ENCODE data around the gene KLF15. TPM values are rescaled to one million over a fixed set of nuclear protein-coding genes. Genes with fewer than 3 reads are reported as not detected.

The KLF15 gene
- total and polyA plus RNA-seq, 4 experiments from 2014 or later = 0.67 to 0.72 TPM; not detected in 2

DNA sequence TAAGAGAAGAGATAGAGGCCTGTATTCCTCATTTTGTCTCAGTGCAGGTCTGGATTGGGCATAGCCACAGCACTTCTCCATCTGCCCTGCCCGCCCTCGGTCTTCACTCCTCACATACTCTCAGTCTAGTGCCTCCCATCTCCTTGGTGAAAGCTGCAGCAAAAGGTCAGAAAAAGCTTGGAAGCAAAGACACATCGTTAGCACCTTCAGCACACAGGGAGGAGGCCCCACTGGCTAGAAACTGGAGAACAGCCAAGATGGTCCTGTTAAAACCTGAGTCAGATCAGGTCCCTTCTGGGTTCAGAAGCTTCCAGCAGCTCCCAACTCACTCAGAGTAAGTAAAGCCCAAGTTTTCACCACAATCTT lies 1.6 kb upstream of the KLF15 start:
- Mint-ChIP-seq H3K27me3 (peaks cover 36 to 44% of the 10 kb centered on the region in 2 donors), H3K27ac (no peak overlapping the region), H3K4me1 (peaks cover 9 to 25% (median 12%) of the 10 kb centered on the region in 4 donors), H3K4me3 (peak overlapping the region in 4 of 8 donors; percentile 3 to 92 (median 62)), H3K9me3 (no peaks in the 10 kb centered on the region), H3K36me3 (no peaks in the 10 kb centered on the region)
- CTCF ChIA-PET (ENCODE audit: partially characterized antibody) = no interaction called here
- Histone ChIP-seq H3K4me3 (ENCODE audit: low read length in 2 of 2) (no peak overlapping the region), H3K4me1 (ENCODE audit: insufficient read depth, low read length) (peaks cover 9% of the 10 kb centered on the region), H3K27ac (ENCODE audit: low read depth, low read length) (no peak overlapping the region), H3K27me3 (ENCODE audit: insufficient read depth, low read length) (peaks cover 40% of the 10 kb centered on the region), H3K36me3 (ENCODE audit: insufficient read depth, low read length) (no peaks in the 10 kb centered on the region), H3K9me3 (ENCODE audit: control insufficient read depth in 1 of 2, low read length in 2 of 2) (no peaks in the 10 kb centered on the region)
- POLR2A ChIA-PET (ENCODE audit: partially characterized antibody) = no interaction called here
- no peak for DNase-seq
- intact Hi-C loops (cut with micrococcal nuclease) = loop anchor here (5.0 kb wide), 2 partner anchors 276 to 344 kb away; partner anchors contain the start of genes CHCHD6 and SLC41A3

DNA sequence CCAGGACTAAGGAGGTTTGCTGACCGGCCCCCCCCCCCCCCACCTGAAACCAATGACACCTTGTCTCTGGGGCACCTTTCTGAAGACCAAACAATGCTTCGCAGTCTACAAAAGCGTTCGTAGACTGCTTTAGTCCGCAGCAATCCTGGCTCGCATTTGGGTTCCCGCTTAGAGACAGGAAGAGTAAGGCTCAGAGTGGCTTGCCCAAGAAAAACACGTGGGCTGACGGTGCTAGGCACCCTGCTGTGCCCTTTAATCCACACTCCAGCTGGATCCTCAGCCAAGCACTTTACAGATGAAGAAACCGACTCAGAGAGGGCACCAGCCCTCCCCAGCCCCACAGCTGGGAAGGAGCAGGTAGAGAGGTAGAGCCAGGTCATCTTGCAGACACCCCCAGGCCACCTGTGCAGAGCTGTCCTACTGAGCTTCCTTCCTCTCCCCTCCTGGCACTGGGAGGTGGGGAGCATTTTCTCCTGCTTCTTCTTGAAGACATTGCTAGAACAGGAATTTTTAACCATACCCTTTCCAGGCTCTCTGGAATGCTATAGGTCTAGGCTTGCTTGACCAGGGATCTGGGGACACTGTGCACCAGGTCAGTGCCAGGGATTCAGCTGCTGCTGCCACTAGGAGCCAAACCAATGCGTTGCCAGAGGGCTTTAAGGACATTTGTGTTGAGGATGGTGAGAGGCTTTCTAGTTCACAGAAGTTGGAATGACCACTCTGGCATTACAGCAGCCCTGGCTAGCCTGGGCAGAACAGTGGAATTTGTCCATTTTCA lies 1.0 kb upstream of the KLF15 start:
- Histone ChIP-seq H3K9me3 (ENCODE audit: control insufficient read depth in 1 of 2, low read length in 2 of 2) (no peaks in the 10 kb centered on the region), H3K4me3 (ENCODE audit: low read length in 2 of 2) (peak overlapping the region in 1 of 2 donors; percentile 49), H3K36me3 (ENCODE audit: insufficient read depth, low read length) (no peaks in the 10 kb centered on the region), H3K4me1 (ENCODE audit: insufficient read depth, low read length) (peaks cover 9% of the 10 kb centered on the region), H3K27me3 (ENCODE audit: insufficient read depth, low read length) (peaks cover 40% of the 10 kb centered on the region), H3K27ac (ENCODE audit: low read depth, low read length) (no peak overlapping the region)
- intact Hi-C loops (cut with micrococcal nuclease) = loop anchor here (5.0 kb wide), 2 partner anchors 276 to 344 kb away; partner anchors contain the start of genes CHCHD6 and SLC41A3
- no peak for DNase-seq
- Mint-ChIP-seq H3K9me3 (no peaks in the 10 kb centered on the region), H3K36me3 (no peaks in the 10 kb centered on the region), H3K4me3 (peak overlapping the region; percentile 85 to 93 (median 90)), H3K27ac (peak overlapping the region in 4 of 7 donors; percentile 48 to 69 (median 60)), H3K27me3 (peaks cover 36 to 44% of the 10 kb centered on the region in 2 donors), H3K4me1 (peaks cover 9 to 25% (median 12%) of the 10 kb centered on the region in 4 donors)
- ChIA-PET POLR2A (ENCODE audit: partially characterized antibody) (no interaction called here), CTCF (ENCODE audit: partially characterized antibody) (interaction anchor here (0.9 kb wide), 1 partner anchor 10 kb away, joined by 3 read pairs; no protein-coding TSS in a partner anchor)

DNA sequence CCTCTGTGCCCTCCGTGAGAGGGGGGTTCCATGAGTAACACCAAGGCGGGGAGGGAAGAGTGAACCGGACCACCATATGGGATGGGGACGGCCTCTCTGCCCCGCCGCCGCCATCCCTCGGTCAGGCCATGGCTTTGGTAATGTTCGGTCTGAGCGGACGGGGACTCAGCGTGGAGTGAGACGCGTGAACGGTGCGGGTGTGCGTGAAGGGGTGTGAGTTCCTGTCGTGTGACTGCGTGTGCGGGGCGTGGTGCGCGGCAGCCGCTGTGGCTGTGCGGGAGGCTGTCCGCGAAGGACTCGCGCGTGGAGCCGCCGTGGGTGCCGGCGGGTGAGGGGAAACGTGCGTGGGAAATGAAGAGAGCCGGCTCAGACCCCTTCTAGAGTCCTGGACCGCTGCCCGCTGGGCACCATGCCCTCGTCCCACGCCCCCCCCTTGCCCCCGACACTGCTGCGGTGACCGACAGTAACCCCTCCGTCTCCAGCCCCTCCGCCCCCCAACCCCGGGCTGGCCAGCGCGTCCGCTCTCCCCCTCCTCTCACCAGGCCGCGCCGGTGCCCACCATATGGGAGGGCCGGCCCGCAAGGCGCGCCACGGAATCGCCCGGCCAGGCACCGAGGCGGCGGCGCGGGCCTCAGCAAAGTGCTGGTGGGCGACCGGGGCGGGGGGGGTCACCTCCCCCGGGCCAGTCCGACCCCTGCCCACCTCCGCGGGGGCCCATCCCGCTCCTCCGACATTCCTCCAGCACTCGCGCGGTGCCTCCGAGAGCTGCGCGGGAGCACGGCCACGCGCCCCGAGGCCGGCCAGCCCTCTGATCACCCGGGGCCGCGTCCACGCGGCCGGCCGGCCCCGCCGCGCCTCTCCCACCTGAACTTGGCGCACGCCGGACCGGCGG lies 589 bp downstream of the KLF15 start:
- peak overlapping the region in 3 of 7 donors; percentile 35 to 67 (median 60) for H3K27ac Mint-ChIP-seq
- no peaks in the 10 kb centered on the region for H3K36me3 Mint-ChIP-seq
- DNase-seq = peak in 4 of 5 donors; percentile 14 to 23 (median 19)
- H3K4me3 Mint-ChIP-seq = peak overlapping the region; percentile 79 to 93 (median 85)
- intact Hi-C loops (cut with micrococcal nuclease) = loop anchor here (2.0 to 5.0 kb wide), 4 partner anchors 120 to 440 kb away; partner anchors contain the start of genes CHCHD6 and SLC41A3
- no peaks in the 10 kb centered on the region for H3K9me3 ChIP-seq (ENCODE audit: control insufficient read depth in 1 of 2, low read length in 2 of 2)
- ChIA-PET POLR2A (ENCODE audit: partially characterized antibody) (no interaction called here), CTCF (ENCODE audit: partially characterized antibody) (no interaction called here)
- H3K4me3 ChIP-seq (ENCODE audit: low read length in 2 of 2) = peak overlapping the region in 1 of 2 donors; percentile 19
- H3K27me3 ChIP-seq (ENCODE audit: insufficient read depth, low read length) = peaks cover 40% of the 10 kb centered on the region
- H3K9me3 Mint-ChIP-seq = no peaks in the 10 kb centered on the region
- H3K36me3 ChIP-seq (ENCODE audit: insufficient read depth, low read length) = no peaks in the 10 kb centered on the region
- peaks cover 9% of the 10 kb centered on the region for H3K4me1 ChIP-seq (ENCODE audit: insufficient read depth, low read length)
- no peak overlapping the region for H3K27ac ChIP-seq (ENCODE audit: low read depth, low read length)
- peaks cover 34 to 39% of the 10 kb centered on the region in 2 donors for H3K27me3 Mint-ChIP-seq
- peaks cover 9 to 25% (median 12%) of the 10 kb centered on the region in 4 donors for H3K4me1 Mint-ChIP-seq

DNA sequence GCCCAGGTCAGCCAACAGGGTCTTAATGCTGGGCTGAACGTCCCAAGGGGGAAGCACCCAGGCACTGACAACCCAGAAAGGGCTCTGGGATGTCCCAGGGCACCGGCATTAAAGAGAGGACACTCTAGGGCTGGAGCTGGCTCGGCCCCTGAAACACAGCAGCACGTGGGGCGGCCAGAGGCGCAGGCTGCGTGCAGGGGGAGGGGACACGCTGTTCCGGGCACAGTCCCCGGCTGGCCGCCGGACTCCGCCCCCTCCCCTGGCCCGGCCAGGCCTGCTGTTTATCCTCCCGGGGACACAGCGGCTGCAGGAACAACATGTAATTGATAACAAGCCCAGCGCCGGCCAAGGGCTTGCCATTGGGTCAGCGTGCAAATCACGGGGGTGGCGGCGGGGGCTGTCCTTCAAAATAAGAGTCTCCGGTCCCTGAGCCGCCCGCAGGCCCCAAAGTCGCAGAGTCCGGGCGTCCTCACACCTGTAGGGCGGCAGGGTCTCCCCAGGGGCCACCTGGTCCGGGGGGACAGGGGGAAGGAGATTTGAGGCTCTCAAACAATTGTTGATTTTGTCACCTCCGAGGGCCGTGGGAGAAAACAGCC lies 1.3 kb downstream of the KLF15 start:
- no peaks in the 10 kb centered on the region for H3K36me3 Mint-ChIP-seq
- Histone ChIP-seq H3K27me3 (ENCODE audit: insufficient read depth, low read length) (peaks cover 40% of the 10 kb centered on the region), H3K4me1 (ENCODE audit: insufficient read depth, low read length) (peaks cover 9% of the 10 kb centered on the region), H3K36me3 (ENCODE audit: insufficient read depth, low read length) (no peaks in the 10 kb centered on the region), H3K4me3 (ENCODE audit: low read length in 2 of 2) (peak overlapping the region in 1 of 2 donors; percentile 19), H3K9me3 (ENCODE audit: control insufficient read depth in 1 of 2, low read length in 2 of 2) (no peaks in the 10 kb centered on the region), H3K27ac (ENCODE audit: low read depth, low read length) (no peak overlapping the region)
- peak overlapping the region in 2 of 7 donors; percentile 67 to 79 for H3K27ac Mint-ChIP-seq
- H3K4me1 Mint-ChIP-seq = peaks cover 9 to 25% (median 12%) of the 10 kb centered on the region in 4 donors
- no peak for DNase-seq
- ChIA-PET CTCF (ENCODE audit: partially characterized antibody) (no interaction called here), POLR2A (ENCODE audit: partially characterized antibody) (no interaction called here)
- intact Hi-C loops (cut with micrococcal nuclease) = loop anchor here (2.0 to 5.0 kb wide), 4 partner anchors 121 to 439 kb away; partner anchors contain the start of genes CHCHD6 and SLC41A3
- H3K9me3 Mint-ChIP-seq = no peaks in the 10 kb centered on the region
- H3K27me3 Mint-ChIP-seq = peaks cover 29 to 34% of the 10 kb centered on the region in 2 donors
- peak overlapping the region; percentile 79 to 93 (median 85) for H3K4me3 Mint-ChIP-seq

DNA sequence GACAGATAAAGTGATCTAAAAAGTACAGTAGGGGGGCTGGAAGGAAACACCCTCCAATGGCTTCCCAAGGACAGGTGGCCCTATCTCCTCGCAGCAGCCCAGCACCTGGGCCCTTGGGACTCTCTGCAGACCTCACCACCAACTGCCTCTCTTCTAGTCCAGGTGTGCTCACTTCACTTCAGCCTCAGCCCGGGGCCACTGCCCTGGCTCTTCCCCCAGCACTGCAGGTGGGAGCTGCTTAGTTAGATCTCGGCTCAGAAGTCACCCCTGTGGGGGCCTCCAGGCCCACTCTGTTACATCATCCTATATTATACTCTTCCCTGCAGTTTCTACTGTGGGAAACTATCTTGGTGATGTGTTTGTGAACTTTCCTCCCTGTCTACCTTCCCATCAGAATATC lies 2.0 kb downstream of the KLF15 start:
- POLR2A ChIA-PET (ENCODE audit: partially characterized antibody) = no interaction called here

DNA sequence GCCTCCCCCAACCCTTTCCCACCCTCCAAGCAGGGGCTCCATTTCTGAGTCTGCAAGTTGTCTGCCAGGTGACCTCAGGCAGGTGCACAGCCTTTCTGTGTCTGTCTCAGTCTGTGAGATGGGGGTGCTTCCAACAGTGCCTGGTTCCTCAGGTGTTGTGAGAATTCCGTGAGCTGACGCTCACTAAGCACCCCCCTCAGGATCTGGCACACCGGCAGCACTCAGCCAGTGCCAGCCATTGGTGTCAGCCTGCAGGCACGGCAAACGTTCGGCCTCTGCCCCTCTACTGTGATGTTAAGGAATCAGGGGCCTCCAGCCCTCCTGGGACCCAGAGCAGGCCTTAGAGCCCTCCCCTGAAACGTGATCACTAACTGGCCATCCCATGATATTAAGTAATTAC lies 2.4 kb downstream of the KLF15 start:
- peaks cover 32% of the 10 kb centered on the region for H3K27me3 ChIP-seq (ENCODE audit: insufficient read depth, low read length)
- intact Hi-C loops (cut with micrococcal nuclease) = loop anchor here (5.0 kb wide), 2 partner anchors 272 to 348 kb away; partner anchors contain the start of genes CHCHD6 and SLC41A3
- ChIA-PET POLR2A (ENCODE audit: partially characterized antibody) (no interaction called here), CTCF (ENCODE audit: partially characterized antibody) (no interaction called here)
- no peak overlapping the region for H3K4me3 ChIP-seq (ENCODE audit: low read length in 2 of 2)
- peaks cover 9 to 25% (median 12%) of the 10 kb centered on the region in 4 donors for H3K4me1 Mint-ChIP-seq
- no peaks in the 10 kb centered on the region for H3K36me3 Mint-ChIP-seq
- H3K27ac ChIP-seq (ENCODE audit: low read depth, low read length) = no peak overlapping the region
- no peak for DNase-seq
- peaks cover 9% of the 10 kb centered on the region for H3K4me1 ChIP-seq (ENCODE audit: insufficient read depth, low read length)
- H3K9me3 ChIP-seq (ENCODE audit: control insufficient read depth in 1 of 2, low read length in 2 of 2) = no peaks in the 10 kb centered on the region
- H3K4me3 Mint-ChIP-seq = no peak overlapping the region
- no peaks in the 10 kb centered on the region for H3K9me3 Mint-ChIP-seq
- H3K36me3 ChIP-seq (ENCODE audit: insufficient read depth, low read length) = no peaks in the 10 kb centered on the region
- H3K27ac Mint-ChIP-seq = no peak overlapping the region
- peaks cover 23 to 31% of the 10 kb centered on the region in 2 donors for H3K27me3 Mint-ChIP-seq

More for the DNA sequence above, 2.0 kb downstream of the KLF15 start:
- H3K27ac Mint-ChIP-seq = peak overlapping the region in 2 of 7 donors; percentile 18 to 79
- Histone ChIP-seq H3K4me3 (ENCODE audit: low read length in 2 of 2) (no peak overlapping the region), H3K4me1 (ENCODE audit: insufficient read depth, low read length) (peaks cover 9% of the 10 kb centered on the region), H3K36me3 (ENCODE audit: insufficient read depth, low read length) (no peaks in the 10 kb centered on the region), H3K27me3 (ENCODE audit: insufficient read depth, low read length) (peaks cover 37% of the 10 kb centered on the region), H3K9me3 (ENCODE audit: control insufficient read depth in 1 of 2, low read length in 2 of 2) (no peaks in the 10 kb centered on the region), H3K27ac (ENCODE audit: low read depth, low read length) (no peak overlapping the region)
- no peaks in the 10 kb centered on the region for H3K36me3 Mint-ChIP-seq
- CTCF ChIA-PET (ENCODE audit: partially characterized antibody) = no interaction called here
- DNase-seq = no peak
- peak overlapping the region in 7 of 8 donors; percentile 11 to 83 (median 54) for H3K4me3 Mint-ChIP-seq
- H3K9me3 Mint-ChIP-seq = no peaks in the 10 kb centered on the region
- H3K4me1 Mint-ChIP-seq = peaks cover 9 to 25% (median 12%) of the 10 kb centered on the region in 4 donors
- H3K27me3 Mint-ChIP-seq = peaks cover 27 to 36% of the 10 kb centered on the region in 2 donors
- intact Hi-C loops (cut with micrococcal nuclease) = loop anchor here (5.0 kb wide), 2 partner anchors 273 to 347 kb away; partner anchors contain the start of genes CHCHD6 and SLC41A3

All from CD4-positive, alpha-beta memory T cell (primary cell).